DMS153 treated with DMSO at 0.1 percent for 48 hours (cell line): Measurements from ENCODE around the gene GNA15.
A peak's percentile ranks its signal among the peaks of the same experiment; 100 is the strongest.
"Not testable (repeated sequence)": the region's sequence is repeated elsewhere in the genome, so short reads cannot be mapped to it uniquely, and the experiment has no call there.

ENCODE experiments used
- DNase-seq: peaks from one replicate; lab custom pipeline; 2025; ENCODE audit not compliant: unreplicated experiment; lab: John Stamatoyannopoulos, UW

Gene GNA15

GRCh38 chr19:3146677-3147100, 10.9 kb downstream of the GNA15 start:
- no peak for DNase-seq

DNA sequence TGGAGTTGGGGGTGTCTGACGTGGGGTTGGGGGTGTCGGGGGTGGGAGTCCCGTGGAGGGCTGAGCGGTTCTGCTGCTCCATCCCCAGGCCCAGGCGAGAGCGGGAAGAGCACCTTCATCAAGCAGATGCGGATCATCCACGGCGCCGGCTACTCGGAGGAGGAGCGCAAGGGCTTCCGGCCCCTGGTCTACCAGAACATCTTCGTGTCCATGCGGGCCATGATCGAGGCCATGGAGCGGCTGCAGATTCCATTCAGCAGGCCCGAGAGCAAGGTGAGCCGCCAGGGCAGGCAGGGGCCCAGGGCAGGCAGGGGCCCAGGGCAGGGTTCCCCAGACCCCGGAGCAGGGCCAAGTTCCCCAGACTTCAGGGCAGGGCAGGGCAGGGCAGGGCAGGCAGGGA, 12.7 kb downstream of the GNA15 start:
- DNase-seq: no peak

DNA sequence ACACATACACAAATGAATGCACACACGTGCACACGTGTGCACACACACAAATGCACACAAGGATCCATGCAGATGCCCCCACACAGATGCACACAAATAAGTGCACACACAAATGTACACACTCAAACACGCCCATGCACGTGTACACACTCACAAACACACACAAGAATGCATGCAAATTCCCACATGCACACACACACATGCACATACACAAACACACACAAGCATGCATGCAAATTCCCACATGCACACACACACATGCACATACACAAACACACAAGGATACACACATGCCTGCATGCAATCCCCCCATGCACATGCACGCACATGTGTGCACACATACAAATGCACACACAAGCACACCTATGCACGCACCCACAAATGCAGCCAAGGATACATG, 13.3 kb downstream of the GNA15 start:
- no peak for DNase-seq

GRCh38 chr19:3149526-3150505, 14.0 kb downstream of the GNA15 start:
- DNase-seq: no peak

DNA sequence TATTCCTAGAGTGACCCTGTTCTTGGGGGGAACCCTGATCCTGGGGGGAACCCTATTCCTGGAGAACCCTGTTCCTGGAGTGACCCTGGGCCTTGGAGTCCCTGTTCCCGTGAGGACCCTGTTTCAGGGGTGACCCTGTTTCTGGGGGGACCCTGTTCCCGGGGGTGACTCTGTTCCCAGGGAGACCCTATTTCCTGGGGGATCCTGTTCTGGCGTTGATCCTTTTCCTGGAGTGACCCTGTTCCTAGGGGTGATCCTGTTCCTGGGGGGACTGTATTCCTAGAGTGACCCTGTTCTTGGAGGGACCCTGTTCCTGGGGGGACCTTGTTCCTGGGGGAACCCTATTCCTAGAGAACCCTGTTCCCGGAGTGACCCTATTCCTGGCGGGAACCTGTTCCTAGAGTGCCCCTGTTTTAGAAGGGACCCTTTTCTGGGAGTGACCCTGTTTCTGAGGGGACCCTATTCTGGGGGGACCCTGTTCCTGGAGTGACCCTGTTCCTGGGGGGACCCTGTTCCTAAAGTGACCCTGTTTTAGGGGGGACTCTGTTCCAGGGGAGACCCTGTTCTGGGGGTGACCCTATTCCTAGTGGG, 15.0 kb downstream of the GNA15 start:
- no peak for DNase-seq

DNA sequence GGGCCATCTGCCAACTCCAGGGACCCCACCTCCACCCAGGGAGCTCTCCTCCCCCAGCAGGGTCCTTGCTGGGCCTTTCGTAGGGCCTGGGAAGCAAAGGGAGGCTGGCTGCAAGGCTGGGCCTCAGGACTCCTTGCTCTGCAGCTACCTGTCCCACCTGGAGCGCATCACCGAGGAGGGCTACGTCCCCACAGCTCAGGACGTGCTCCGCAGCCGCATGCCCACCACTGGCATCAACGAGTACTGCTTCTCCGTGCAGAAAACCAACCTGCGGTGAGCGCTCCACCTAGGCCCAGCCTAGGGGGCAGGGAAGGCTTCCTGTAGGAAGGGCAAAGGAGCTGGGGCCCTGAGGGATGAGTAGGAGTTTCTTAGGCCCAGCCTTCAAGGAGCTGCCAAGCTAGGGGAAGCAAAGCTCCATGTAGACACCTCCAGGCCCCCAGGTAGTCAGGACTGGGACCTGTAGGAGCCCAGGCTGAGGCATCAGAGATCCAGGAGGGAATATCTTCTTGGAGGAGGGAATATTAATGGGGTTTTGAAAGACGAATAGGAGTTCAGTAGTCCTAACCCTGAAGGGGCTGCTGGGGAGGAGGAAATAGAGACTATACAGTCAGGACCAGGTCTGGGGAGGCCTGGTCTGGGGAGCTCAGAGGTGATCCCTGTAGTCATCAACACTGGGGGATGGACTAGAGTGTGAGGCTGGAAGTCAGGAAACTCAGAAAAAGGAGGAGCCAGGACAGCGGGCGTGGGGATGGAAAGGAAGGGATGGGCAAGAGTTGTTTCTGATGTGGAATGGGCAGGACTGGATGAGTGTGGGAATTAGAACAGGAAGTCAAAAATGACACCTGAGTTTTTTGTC, 16.0 kb downstream of the GNA15 start:
- no peak for DNase-seq

DNA sequence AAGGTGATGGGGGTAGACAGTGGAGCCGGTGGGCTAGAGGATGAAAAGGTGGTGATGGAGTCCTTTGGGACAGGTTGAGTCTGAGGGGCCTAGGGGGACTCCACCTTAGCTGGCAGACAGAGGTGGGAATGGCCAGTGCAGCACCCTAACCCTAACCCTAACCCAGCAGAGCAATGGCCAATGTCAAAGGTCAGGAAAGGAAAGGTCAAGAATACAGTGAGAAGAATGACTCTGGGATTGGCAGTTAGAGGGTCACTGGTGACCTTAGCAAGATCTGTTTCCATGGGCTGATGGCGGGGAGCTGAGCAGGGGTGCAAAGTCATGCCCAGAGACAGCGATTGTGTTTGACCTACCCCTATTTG, 16.6 kb downstream of the GNA15 start:
- no peak for DNase-seq

DNA sequence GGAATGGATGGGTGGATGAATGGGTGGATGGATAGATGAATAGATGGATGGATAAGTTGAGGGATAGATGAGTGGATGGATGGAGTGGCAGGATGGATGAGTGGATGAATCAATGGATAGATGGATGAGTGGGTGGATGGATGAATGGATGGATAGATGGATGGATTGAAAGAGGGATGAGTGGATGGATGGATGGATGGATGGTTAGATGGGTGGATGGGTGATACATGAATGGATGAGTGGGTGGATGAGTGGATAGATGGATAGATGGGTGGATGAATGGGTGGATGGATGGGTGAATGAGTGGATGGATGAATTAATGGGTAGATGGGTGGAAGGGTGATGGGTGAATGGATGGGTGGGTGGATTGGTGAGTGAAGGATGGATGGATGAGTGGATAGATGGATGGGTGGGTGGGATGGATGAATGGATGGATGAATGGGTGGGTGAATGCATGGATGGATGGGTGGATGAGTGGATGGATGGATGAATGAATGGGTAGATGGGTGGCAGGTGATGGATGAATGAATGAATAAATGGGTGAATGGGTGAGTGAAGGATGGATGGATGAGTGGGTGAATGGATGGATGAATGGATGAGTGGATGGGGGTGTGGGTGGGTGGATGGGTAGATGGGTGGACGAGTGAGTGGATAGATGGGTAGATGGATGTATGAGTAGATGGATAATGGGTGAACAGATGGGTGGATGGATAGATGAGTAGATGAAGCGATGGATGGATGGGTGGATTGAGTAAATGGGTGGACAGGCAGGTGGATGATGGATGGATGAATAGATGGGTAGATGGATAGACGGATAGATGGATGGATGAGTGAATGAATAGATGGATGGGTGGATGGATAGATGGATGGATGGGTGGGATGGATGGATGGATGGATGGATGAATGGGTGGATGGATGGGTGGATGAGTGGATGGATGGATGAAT, 17.7 kb downstream of the GNA15 start:
- no peak for DNase-seq

DNA sequence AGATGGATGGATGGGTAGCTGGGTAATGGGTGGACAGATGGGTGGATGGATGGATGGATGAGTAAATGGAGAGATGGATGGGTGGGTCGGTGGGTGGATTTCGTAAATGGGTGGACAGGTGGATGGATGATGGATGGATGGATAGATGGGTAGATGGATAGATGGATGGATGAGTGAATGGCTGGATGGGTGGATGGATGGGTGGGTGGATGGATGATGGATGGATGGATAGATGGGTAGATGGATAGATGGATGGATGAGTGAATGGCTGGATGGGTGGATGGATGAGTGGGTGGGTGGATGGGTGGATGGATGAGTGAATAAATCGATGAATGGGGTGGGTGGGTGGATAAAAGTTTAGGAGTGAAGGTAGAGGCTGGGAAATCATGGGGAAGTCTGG, 18.6 kb downstream of the GNA15 start:
- DNase-seq: not testable (repeated sequence)

- DNase-seq: peak; percentile 8
Observed at GRCh38 chr19:3154957-3155736, 19.3 kb downstream of the GNA15 start.

- DNase-seq: no peak
Observed at GRCh38 chr19:3157096-3157845, 21.4 kb downstream of the GNA15 start.

- DNase-seq: no peak
Observed at GRCh38 chr19:3159565-3159964, 23.7 kb downstream of the GNA15 start.

GRCh38 chr19:3160219-3160618, 24.4 kb downstream of the GNA15 start:
- no peak for DNase-seq

DNA sequence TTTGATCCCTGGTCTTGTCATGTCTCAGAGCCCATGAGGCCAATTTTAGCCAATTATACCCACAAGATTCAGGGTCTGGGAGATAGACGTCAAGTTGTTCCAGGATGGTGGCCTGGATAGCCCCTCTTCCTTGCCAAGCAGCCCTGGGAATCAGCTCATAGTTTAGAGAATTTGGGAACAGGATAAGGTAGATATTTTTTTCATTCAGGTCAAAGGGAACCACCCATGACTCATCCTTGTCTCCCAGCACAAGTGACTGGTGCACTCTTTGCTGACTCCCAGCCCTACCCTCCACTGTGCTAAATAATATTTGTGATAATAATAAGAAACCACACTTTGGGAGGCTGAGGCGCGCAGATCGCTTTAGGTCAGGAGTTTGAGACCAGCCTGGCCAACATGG, 25.6 kb downstream of the GNA15 start:
- DNase-seq: no peak

GRCh38 chr19:3162418-3163229, 26.8 kb downstream of the GNA15 start:
- DNase-seq: no peak

DNA sequence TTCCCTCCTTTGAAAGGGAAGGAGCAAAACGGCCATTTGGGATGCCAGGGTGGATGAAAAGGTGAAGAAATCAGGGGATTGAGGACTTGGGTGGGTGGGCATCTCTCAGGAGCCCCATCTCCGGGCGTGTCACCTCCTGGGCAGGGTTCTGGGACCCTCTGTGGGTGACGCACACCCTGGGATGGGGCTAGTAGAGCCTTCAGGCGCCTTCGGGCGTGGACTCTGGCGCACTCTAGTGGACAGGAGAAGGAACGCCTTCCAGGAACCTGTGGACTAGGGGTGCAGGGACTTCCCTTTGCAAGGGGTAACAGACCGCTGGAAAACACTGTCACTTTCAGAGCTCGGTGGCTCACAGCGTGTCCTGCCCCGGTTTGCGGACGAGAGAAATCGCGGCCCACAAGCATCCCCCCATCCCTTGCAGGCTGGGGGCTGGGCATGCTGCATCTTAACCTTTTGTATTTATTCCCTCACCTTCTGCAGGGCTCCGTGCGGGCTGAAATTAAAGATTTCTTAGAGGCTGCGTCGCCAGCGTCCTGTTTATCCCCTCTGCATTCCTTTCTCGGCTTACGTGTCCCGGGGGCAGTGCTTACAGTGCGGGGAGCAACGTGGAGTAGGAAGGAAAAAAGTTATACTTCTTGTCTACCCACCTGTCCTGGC, 27.5 kb downstream of the GNA15 start:
- DNase-seq: peak; percentile 56

GRCh38 chr19:3163943-3164342, 28.1 kb downstream of the GNA15 start:
- DNase-seq: no peak
